GM19328 (cell line): ENCODE data around the gene GTF3C4.

Experiments used
- ATAC-seq: cut with Tn5 transposase; IDR thresholded peaks from one replicate; pipeline ENCODE4 v1.9.1; 2021; ENCODE audit warnings: mild to moderate bottlenecking, moderate library complexity; ENCODE audit not compliant: unreplicated experiment

GTF3C4 gene

DNA sequence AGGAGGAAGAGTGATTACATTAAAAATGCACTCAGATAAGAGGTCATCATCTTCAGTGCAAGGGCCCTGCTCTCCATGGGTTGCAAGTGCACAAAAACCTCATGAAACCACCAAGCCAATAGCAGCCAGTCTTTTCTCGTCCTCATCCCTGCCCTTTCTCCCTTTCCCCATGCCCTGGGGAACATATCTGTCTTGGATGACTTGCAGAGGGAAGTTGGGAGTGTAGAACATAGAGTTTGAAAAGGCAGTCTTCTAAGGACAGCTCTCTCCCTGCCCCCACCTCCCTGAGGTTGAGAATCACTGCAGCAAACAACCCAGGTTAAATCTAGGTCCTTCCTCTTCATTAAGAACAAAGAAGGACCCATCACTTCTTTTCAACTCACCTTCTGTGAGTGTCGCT, 22.5 kb upstream of the GTF3C4 start:
- no peak for ATAC-seq

DNA sequence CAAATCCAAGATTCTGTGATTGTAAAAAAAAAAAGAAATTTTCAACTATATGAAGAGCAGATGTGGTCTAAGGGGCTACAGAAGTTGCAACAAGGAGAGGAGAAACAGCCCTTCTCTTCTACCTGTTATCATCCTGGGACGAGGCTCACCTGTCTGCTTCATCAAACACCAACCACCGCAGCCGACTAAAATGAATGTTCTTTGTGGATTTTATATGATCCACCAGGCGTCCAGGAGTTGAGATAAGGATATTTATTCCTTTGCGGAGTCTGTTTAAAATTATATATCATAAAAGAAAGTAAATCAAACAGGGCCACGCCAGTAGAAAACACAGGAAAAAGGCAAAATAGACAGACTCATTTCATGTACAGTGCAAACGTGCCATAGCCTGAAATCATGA, 22.0 kb upstream of the GTF3C4 start:
- no peak for ATAC-seq

DNA sequence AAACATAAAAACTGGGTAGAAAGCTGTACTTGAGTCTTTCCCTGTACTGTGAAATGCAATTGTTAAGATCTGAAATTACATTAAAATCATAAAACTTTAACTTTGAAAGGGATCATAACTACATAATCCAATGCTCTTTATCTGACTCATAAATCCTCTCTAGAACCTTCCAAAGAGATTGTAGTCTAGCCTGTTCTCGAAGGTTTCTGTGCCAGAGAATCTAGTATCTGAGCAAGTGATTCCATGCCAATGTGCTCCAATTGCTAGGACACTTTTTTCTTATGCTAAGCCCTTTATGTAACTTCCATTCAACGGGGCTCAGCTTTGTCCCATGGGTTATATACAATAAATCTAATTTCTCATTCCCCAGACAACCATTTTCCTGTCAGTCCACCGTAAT, 21.6 kb upstream of the GTF3C4 start:
- no peak for ATAC-seq

DNA sequence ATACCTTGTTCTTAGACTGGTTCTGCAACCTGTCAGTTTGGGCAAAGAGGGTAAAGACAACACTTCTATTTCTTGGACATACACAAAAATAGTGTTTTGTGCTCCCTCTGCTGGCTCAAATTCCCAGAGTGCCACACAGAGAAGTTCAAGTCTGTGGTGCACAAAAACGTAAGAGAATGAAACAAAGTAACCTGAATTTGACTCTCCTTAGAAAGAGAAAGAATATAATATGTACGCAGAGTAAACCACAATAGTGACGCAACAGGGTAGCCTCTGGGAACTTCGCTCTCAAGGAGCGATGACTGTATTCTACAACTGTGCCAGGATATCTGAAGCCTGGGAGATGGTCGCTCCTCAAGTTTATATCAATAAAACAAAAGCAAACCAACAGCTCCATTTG, 19.0 kb upstream of the GTF3C4 start:
- ATAC-seq, result no peak

DNA sequence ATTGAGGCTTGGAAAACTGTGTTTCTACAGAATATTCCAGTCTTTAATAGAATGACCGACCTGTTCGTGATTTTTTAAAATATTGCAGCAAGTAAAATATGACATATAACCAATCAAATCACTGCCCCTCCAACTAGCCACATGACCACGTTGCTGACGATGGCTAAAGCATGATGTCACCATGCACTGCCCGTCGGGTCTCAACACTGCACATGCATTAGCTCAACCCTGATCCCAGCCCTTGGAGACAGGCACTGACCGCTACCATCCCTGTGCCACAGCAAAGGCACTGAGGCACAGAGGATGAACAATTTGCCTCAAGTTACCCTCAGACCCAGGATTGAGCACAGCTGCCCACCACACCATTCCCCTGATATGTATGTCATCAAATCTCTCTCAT, 14.0 kb upstream of the GTF3C4 start:
- no peak for ATAC-seq

DNA sequence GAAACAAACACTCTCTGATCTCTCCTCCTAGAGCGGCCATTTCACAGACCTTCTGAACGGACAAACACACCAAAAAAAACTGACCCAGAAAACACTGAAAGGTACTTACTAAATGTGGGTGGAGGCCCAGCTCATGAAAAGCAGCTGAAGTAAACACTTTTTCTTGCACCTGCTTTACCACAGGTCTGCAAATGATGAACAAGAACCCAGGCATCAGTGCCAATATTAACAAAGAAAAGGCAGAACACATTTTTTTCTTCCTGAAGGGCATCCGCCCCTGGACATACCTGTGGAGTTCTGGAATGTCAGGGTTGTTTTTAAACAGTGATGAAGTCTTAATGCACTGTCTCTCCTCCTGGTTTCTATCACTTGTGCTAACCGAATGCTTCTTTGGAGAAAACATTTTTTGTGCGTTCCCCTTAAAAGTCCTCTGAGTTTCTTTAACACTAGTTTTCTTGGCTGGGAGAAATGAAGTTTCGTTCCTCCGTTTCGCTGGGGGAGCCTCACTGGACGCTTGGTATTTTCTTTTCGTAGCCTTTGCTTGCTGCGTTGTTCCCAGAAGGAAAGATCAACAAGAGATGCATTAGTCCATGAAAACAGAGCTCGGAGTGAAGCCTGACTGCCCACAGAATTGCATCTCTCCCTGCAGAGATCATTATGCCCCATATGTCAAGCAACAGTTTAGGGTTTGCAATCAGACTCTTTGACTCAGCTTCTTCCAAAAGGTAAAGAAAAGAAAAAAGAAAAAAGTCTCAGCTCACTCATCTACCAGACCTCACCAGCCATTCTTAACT, 7.9 kb upstream of the GTF3C4 start:
- no peak for ATAC-seq

DNA sequence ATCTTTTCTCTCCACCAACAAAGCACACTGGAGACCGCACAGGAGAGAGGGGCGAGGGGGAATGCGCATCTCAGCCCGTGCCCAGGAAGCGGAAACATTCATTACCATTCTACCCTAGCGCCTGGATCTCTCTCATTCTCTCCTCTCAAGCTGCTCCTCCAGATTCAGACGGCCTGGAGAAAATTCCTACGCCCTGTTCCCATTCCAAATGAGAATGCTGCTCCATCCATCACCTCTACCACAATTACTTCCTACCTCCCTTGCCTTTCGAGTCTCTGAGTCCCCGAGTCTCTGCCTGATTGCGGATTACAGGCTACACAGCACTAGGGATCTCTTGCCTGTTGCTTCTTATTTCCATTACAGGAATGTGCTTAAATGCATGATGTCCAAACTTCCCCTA, 7.1 kb upstream of the GTF3C4 start:
- ATAC-seq, result no peak

DNA sequence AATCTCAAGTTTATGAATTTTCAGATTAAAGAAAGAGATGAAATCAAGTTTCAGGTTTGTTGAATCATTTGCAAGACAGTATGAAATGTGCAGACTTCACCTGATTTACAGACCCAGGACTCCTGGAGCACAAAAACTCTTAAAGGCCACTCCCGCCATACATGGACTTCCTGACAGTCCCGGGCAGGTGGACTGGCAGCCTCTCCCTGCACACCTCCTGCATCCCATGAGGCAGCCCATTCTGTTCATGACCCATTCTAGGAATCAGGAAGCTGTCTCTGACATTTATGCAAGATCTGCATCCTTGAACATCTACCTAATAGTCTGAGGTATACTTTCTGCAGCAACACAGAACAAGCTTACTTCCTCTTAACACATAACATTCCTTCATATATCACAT, 6.4 kb upstream of the GTF3C4 start:
- no peak for ATAC-seq

DNA sequence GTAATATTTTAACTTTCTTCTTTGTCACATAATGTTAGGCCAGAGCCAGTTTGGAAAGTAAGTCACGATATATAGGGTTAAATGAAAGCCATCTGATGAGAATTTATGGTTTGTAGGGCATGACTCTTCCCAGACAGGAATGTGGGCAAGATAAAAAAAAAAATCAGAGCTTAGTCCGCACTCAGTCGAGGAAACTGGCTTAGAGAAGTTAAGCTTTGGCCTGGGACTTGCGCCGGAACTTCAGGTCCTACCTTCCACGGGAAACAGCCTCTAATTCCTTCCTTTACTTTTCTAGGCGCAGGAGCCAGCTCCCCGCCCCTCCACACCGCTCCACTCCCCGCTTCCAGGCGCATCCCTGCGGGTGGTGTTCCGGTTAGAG, 956 bp upstream of the GTF3C4 start:
- no peak for ATAC-seq

DNA sequence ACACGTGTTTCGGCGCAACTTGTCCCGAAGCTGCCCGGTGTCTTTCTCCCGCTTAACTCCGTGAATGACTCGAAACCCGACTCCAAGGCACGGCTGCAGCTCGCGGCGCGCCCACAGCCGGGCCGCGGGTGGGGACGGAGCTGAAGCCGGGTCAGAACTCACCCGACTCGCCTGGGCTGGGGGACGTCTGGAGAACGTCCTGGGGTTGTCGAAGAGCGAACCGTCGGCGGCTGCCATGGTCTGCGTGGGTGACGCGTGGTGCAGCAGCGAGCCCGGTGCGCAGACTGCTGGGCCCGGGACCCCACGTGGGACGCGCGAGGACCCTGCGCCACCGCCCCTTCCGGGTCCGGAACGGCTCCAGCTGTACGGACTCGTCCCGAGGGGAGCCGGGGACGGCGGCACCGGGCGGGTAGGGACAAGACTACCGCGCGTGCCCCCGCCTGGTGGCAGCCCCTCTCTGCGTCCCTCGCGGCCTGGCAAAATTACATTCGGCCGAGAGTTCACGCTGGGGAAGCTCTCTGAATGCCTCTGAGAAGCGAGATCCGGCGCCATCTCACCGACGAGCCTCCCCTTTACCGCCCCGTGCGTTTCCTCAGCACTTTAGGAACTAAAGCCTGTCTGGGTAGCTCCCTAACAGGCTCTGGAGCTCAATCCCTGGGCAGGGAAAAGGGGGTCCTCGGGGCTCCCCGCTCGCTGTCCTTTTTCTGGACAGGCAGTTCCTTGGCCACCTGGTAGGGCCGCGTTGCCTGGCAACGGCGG, 387 bp upstream of the GTF3C4 start, which contains the start of gene DDX31:
TSS of gene DDX31 (minus strand) at position 286 of the 759 bp plus-strand sequence. CDS start at position 237, 49 bp downstream.
- ATAC-seq, result peak; percentile 74

DNA sequence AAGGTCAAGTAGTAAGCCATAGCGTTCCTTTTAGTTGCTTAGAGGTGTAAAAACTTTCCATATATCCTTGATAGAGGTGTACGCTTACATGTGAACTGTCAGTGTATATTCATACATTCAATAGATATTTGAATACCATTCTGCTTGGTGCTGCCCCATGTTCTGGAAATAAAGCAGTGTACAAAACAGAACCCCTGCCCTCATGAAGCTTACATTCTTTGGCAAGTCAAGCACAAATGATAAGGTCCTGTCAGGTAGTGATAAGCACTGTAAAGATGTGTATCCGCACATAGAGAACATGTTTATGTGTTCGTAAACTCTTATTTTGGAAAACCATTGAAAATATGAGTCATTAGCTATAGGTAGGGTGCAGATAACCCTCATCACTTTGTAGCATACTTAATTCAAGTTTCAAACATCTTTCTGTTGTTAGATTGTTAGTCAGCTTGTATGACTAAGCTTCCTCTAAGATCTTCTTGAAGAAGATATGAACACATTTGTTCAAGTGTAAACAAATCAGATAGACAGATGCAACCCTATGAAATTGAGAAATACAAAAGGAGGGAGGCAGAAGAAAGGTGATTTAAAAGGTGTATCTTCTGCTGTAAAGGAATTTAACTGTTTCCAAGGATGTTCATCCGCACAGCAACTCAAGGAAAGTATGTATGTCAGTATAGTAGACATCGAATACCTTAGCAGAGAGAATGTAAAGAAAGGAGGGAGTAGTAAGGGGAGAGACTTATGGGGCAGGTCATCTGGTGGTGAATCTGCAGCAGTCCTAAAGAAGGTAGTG, 1.6 kb downstream of the GTF3C4 start:
- ATAC-seq, result no peak

DNA sequence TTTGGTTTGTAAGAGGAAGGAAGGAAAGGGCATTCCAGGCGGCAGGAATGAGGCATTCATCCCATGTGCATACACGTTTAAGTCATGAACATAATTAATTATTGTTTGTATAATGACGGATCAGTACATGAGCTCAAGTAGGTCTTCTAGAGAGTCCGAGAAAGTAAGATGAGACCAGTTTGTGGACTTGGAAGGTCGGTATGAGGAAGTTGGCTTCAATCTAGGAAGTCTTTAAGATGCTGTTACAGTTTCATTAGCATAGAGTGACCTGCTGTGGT, 2.1 kb downstream of the GTF3C4 start:
- no peak for ATAC-seq

DNA sequence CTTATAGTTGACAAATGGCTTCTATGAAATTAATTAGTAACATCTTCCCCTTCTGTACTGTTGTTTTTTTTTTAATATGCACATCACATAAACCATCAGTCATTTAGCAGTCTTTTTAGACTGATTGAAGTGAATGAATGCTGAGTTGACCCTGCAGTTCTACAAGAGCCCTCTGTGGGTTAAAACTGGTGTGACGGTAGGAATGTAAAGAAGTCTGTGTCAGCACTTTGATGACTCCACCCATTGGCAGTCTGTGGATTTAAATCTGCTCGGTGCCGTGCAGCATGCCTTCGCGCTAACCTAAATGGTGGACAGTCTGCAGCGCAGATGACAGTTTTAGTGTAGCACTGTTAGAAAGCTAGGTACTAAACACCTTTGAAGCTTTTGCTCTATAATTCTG, 3.1 kb downstream of the GTF3C4 start:
- no peak for ATAC-seq

DNA sequence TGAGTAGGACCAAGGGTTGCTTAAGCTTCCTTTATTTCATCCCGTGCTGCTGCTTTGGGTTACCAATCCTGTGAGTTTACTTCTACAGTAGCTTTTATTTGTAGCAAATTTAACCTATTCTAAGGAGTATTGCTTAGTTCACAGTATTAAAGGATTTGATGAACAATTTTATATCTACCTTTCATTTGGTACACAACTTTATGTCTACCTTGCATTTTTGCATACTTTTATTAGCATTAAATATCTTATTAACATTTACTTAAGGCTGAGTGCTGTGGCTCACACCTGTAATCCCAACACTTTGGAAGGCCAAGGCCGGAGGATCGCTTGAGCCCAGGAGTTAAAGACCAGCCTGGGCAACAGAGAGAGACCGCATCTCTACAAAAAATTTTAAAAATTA, 4.2 kb downstream of the GTF3C4 start:
- ATAC-seq, result no peak

DNA sequence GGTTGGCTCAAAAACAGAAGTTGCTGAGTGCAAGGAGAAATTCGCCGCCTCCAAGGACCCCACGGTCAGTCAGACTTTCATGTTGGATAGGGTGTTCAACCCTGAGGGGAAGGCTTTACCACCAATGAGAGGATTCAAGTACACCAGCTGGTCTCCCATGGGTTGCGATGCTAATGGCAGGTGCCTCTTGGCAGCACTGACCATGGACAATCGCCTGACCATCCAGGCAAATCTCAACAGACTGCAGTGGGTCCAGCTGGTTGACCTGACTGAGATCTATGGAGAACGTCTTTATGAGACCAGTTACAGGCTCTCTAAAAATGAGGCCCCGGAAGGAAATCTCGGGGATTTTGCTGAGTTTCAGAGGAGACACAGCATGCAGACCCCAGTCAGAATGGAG, 7.7 kb downstream of the GTF3C4 start:
- ATAC-seq, result no peak

DNA sequence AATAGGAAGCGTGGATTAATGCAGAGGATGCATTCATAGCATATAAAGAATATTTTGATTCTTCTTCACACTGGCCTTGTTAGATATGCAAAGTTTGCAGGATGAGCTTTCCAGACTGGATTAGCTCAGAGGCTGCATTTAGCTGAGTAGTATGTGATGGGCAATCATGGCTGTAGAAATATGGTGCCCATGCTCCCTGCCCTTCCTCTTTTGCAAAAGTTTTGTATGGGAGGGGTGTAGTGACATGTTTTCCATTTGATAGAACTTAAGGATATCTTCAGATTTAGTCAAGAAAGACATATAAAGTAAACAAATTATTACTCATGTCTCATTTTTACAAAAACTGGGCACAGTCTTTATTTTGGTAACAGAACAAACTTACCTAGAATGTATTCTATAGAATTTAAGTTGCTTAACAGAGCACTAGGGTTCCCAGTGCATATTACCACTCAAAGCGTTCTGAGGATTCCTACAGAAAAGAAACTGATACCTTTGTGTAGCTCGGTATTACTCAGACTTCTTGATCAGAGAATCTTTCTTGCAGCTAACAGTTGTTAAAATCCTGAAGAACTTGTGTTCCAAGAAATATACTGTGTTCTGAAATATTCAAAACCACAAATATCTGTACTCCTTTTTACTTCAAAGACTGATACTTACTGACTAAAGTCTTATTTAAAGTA, 9.8 kb downstream of the GTF3C4 start:
- no peak for ATAC-seq

DNA sequence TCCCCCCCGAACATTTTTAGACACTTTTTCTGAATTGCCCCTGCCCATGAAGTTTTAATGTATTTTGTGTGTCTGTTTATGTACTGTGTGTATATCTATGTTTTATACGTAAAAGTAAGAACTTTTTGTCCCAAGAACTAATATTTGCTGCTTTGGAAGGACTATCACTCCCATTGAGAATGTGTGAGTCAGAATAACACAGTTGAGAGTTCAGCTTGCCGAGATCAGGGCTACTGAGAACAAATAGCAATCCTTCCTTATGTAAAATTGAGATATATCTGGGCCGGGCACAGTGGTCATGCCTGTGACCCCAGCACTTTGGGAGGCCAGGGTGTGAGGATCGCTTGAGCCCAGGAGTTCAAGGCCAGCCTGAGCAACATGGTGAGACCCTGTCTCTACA, 11.3 kb downstream of the GTF3C4 start:
- ATAC-seq, result no peak

DNA sequence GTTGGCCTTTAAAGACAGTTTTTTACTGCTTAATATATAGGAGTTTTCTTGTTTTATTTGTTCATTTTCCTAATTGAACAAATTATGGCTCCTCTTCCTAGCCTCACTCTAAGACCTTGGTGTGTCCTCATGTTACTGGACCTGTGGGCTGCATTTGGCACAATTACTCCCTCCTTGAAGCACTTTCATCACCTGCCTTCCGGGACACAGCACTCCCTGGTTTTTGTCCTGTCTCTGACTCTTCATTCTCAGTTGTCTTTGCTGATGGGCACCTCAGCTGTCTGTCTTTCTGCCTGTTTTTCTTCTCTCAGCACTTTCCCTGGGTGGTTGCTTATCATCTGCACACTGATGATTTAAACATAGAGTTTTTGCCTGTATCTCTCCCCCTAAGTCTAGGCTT, 13.6 kb downstream of the GTF3C4 start:
- no peak for ATAC-seq

DNA sequence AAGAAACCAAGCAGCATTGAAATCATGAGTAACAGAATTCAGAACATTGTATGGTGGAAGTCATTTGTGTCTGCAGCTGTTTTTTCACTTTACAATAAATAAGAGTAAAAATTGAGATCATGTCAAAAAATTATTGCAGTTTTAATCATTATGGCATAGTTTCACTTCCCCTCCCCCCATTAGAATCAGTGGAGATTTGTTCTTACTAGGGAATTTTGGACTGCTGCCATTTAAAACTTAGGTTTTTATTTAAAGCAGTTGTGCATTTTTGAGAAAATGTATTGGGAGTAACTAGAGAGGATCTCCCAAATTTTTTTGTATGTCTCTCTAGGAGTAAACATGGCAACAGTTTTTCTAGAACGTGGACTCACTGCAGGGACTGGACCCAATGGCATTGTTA, 20.4 kb downstream of the GTF3C4 start:
- ATAC-seq, result no peak

DNA sequence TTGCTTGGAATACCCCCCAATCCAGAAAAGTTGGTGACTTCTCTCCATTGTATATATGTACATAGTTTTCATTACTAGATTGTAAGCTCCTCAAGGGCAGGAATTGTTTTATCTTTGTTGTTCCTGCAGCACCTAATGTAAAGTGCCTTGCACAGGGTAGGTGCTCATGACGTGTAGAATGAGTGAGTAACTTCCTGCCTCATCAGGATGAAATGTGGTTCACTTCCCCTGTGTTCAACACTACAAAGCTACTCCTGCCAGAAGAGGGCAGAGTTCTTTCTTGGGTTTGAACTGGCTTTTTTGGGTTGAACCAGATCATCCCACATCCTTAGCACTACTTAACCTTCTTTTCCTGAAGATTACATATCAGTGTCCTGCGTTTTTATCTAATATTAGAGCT, 23.9 kb downstream of the GTF3C4 start:
- ATAC-seq, result no peak

DNA sequence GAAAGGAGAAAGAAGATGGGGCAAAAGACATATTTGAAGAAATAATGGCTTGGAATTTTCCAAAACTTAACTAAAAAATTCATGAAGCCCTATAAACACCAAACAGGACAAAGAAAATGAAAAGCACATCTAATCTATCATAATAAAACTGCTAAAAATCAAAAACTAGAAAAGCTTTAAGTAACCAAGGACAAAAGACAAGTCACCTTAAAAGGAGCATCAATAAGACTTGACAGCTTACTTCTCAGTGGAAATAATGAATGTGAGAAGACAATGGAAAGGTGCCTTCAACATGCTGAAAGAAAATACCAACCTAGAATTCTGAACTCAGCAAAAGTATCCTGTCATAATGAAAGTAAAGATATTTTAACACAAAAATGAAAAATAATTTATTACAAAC, 27.0 kb downstream of the GTF3C4 start:
- ATAC-seq, result no peak
